ENCODE results near the gene MAN1B1. TPM values are rescaled to one million over a fixed set of nuclear protein-coding genes. Genes with fewer than 3 reads are reported as not detected.

MAN1B1 gene
- total RNA-seq, 1 donor from 2014 or later: 24.6 TPM

- no peak overlapping the region for H2AFZ ChIP-seq (replicated peaks)
- H3K4me1 Mint-ChIP-seq: peaks cover 4% of the 10 kb centered on the region
- peaks cover 33% of the 10 kb centered on the region for H4K20me1 ChIP-seq (ENCODE audit: low read depth)
- H3K36me3 Mint-ChIP-seq: no peaks in the 10 kb centered on the region
- no peak for DNase-seq (ENCODE audit: low spot score)
- H3K4me3 Mint-ChIP-seq: no peak overlapping the region
- no peaks in the 10 kb centered on the region for H3K9me3 Mint-ChIP-seq
- H3K27me3 Mint-ChIP-seq (ENCODE audit: insufficient read depth, low read depth): peaks cover 5% of the 10 kb centered on the region
- H3K4me3 ChIP-seq: no peak overlapping the region
- no peaks in the 10 kb centered on the region for H3K4me1 ChIP-seq
- H3K9me3 ChIP-seq (ENCODE audit: low read depth): no peaks in the 10 kb centered on the region
- no peaks in the 10 kb centered on the region for H3K79me2 ChIP-seq (ENCODE audit: low read depth)
- peaks cover 7% of the 10 kb centered on the region for H3F3A ChIP-seq (ENCODE audit: low read depth)
- no peaks in the 10 kb centered on the region for H3K36me3 ChIP-seq
- no peak overlapping the region for H3K27ac ChIP-seq
- no peak overlapping the region for H3K9ac ChIP-seq
- H3K27me3 ChIP-seq: peaks cover 6% of the 10 kb centered on the region
- no peak overlapping the region for H3K27ac Mint-ChIP-seq
- no peak overlapping the region for H3K4me2 ChIP-seq
- TF ChIP-seq EZH2phosphoT487 (IDR thresholded peaks at IDR 0.05) (no peak), CTCF (IDR thresholded peaks at IDR 0.05) (no peak), EZH2 (IDR thresholded peaks at IDR 0.05) (no peak)
Measured at GRCh38 chr9:137063311-137064026, 23.3 kb upstream of the MAN1B1 start.

- no peak overlapping the region for H3K9ac ChIP-seq
- no peak overlapping the region for H3K27ac Mint-ChIP-seq
Measured at GRCh38 chr9:137064027-137064879, 22.5 kb upstream of the MAN1B1 start.

GRCh38 chr9:137064880-137065164, 22.0 kb upstream of the MAN1B1 start:
- DNase-seq (ENCODE audit: low spot score): no peak
- Mint-ChIP-seq H3K27me3 (ENCODE audit: insufficient read depth, low read depth) (peaks cover 5% of the 10 kb centered on the region), H3K27ac (no peak overlapping the region), H3K4me3 (no peak overlapping the region), H3K4me1 (peaks cover 4% of the 10 kb centered on the region), H3K9me3 (no peaks in the 10 kb centered on the region), H3K36me3 (no peaks in the 10 kb centered on the region)
- Histone ChIP-seq H4K20me1 (ENCODE audit: low read depth) (peaks cover 46% of the 10 kb centered on the region), H3K4me2 (no peak overlapping the region), H3K36me3 (no peaks in the 10 kb centered on the region), H3K27ac (no peak overlapping the region), H3K79me2 (ENCODE audit: low read depth) (no peaks in the 10 kb centered on the region), H3K9ac (no peak overlapping the region), H3F3A (ENCODE audit: low read depth) (peaks cover 10% of the 10 kb centered on the region), H3K27me3 (peaks cover 19% of the 10 kb centered on the region), H3K9me3 (ENCODE audit: low read depth) (no peaks in the 10 kb centered on the region), H3K4me3 (no peak overlapping the region), H3K4me1 (peaks cover 5% of the 10 kb centered on the region), H2AFZ (replicated peaks) (no peak overlapping the region)
- TF ChIP-seq EZH2 (IDR thresholded peaks at IDR 0.05): no peak
- no peak for TF ChIP-seq EZH2phosphoT487 (IDR thresholded peaks at IDR 0.05)
- no peak for TF ChIP-seq CTCF (IDR thresholded peaks at IDR 0.05)

More at GRCh38 chr9:137064027-137064879, 22.5 kb upstream of the MAN1B1 start:
- Histone ChIP-seq H3K27me3 (peaks cover 13% of the 10 kb centered on the region), H3F3A (ENCODE audit: low read depth) (peaks cover 10% of the 10 kb centered on the region), H2AFZ (replicated peaks) (no peak overlapping the region), H3K4me2 (no peak overlapping the region), H3K4me1 (peaks cover under 1% of the 10 kb centered on the region), H3K9me3 (ENCODE audit: low read depth) (no peaks in the 10 kb centered on the region), H4K20me1 (ENCODE audit: low read depth) (peaks cover 41% of the 10 kb centered on the region), H3K79me2 (ENCODE audit: low read depth) (no peaks in the 10 kb centered on the region), H3K27ac (no peak overlapping the region), H3K4me3 (no peak overlapping the region), H3K36me3 (no peaks in the 10 kb centered on the region)
- H3K36me3 Mint-ChIP-seq: no peaks in the 10 kb centered on the region
- peak; percentile 72 for DNase-seq (ENCODE audit: low spot score)
- H3K27me3 Mint-ChIP-seq (ENCODE audit: insufficient read depth, low read depth): peaks cover 5% of the 10 kb centered on the region
- peaks cover 4% of the 10 kb centered on the region for H3K4me1 Mint-ChIP-seq
- TF ChIP-seq EZH2 (IDR thresholded peaks at IDR 0.05): no peak
- no peak for TF ChIP-seq EZH2phosphoT487 (IDR thresholded peaks at IDR 0.05)
- TF ChIP-seq CTCF (IDR thresholded peaks at IDR 0.05): peak; percentile 88
- no peaks in the 10 kb centered on the region for H3K9me3 Mint-ChIP-seq
- no peak overlapping the region for H3K4me3 Mint-ChIP-seq
